RWPE2 (cell line): ENCODE results near the gene LRP8.

Experiments used
- ATAC-seq: fragments of 200-7000 bp; cut with Tn5 transposase; 3 replicates; pipeline ENCODE4 v1.9.1; 2021; ENCODE audit warnings: low read depth
- DNase-seq: peaks from one replicate; pipeline ENCODE4 v3.0.0-alpha.2; 2020; ENCODE audit warnings: low spot score
- H3K27ac ChIP-seq: fragments of 450-650 bp; 2 replicates; pipeline ENCODE4 v1.5.1; 2017; ENCODE audit warnings: mild to moderate bottlenecking; ENCODE audit not compliant: poor library complexity, severe bottlenecking
- H3K27me3 ChIP-seq: fragments of 250-450 bp; sonication (Bioruptor Pico); 2 replicates; pipeline ENCODE4 v1.5.1; 2021; ENCODE audit warnings: mild to moderate bottlenecking, moderate library complexity; ENCODE audit not compliant: insufficient read depth, poor library complexity, severe bottlenecking
- H3K36me3 ChIP-seq: fragments of 250-450 bp; sonication (Bioruptor Pico); 2 replicates; pipeline ENCODE4 v1.5.1; 2020; ENCODE audit warnings: low read depth, mild to moderate bottlenecking, moderate library complexity
- H3K4me1 ChIP-seq: fragments of 250-450 bp; sonication (Bioruptor Pico); 2 replicates; pipeline ENCODE4 v1.5.1; 2021; ENCODE audit warnings: mild to moderate bottlenecking, moderate library complexity; ENCODE audit not compliant: insufficient read depth, poor library complexity, severe bottlenecking
- H3K4me3 ChIP-seq: fragments of 250-450 bp; sonication (Bioruptor Pico); 2 replicates; pipeline ENCODE4 v1.5.1; 2021; ENCODE audit warnings: mild to moderate bottlenecking, moderate library complexity; ENCODE audit not compliant: severe bottlenecking
- H3K9me3 ChIP-seq: fragments of 250-450 bp; sonication (Bioruptor Pico); 2 replicates; pipeline ENCODE4 v1.5.1; 2021; ENCODE audit warnings: mild to moderate bottlenecking, moderate library complexity; ENCODE audit not compliant: severe bottlenecking
- CTCF ChIP-seq: fragments of 450-650 bp; IDR thresholded peaks from one replicate; pipeline ENCODE4 v1.5.1; 2017; ENCODE audit warnings: mild to moderate bottlenecking, moderate library complexity; ENCODE audit not compliant: poor library complexity, severe bottlenecking

The LRP8 gene

GRCh38 chr1:53255031-53255430, 72.8 kb downstream of the LRP8 start:
- Histone ChIP-seq H3K9me3 (no peaks in the 10 kb centered on the region), H3K4me1 (no peaks in the 10 kb centered on the region), H3K27ac (no peak overlapping the region), H3K36me3 (peaks cover 94% of the 10 kb centered on the region), H3K27me3 (no peaks in the 10 kb centered on the region), H3K4me3 (no peak overlapping the region)
- TF ChIP-seq CTCF: no peak
- ATAC-seq (0 out of 3 replicates have a peak, but pooled peaks have one; percentile 29), DNase-seq (no peak)

GRCh38 chr1:53254011-53254640, 73.7 kb downstream of the LRP8 start:
- Histone ChIP-seq H3K4me1 (no peaks in the 10 kb centered on the region), H3K27ac (no peak overlapping the region), H3K4me3 (no peak overlapping the region), H3K36me3 (peaks cover 92% of the 10 kb centered on the region), H3K9me3 (no peaks in the 10 kb centered on the region), H3K27me3 (no peaks in the 10 kb centered on the region)
- ATAC-seq (no peak), DNase-seq (no peak)
- TF ChIP-seq CTCF: no peak

GRCh38 chr1:53250325-53250724, 77.5 kb downstream of the LRP8 start:
- H3K4me1 ChIP-seq: no peaks in the 10 kb centered on the region
- no peaks in the 10 kb centered on the region for H3K27me3 ChIP-seq
- peaks cover 77% of the 10 kb centered on the region for H3K36me3 ChIP-seq
- DNase-seq (no peak), ATAC-seq (no peak)
- no peak for TF ChIP-seq CTCF
- H3K4me3 ChIP-seq: no peak overlapping the region
- H3K9me3 ChIP-seq: no peaks in the 10 kb centered on the region
- no peak overlapping the region for H3K27ac ChIP-seq

GRCh38 chr1:53249706-53250105, 78.2 kb downstream of the LRP8 start:
- no peak for DNase-seq
- Histone ChIP-seq H3K9me3 (no peaks in the 10 kb centered on the region), H3K27ac (no peak overlapping the region), H3K27me3 (no peaks in the 10 kb centered on the region), H3K4me1 (no peaks in the 10 kb centered on the region), H3K4me3 (no peak overlapping the region), H3K36me3 (peaks cover 71% of the 10 kb centered on the region)
- no peak for TF ChIP-seq CTCF
- no peak for ATAC-seq
